ENCODE results near the gene STK33.

- TF ChIP-seq, protein P1, sequence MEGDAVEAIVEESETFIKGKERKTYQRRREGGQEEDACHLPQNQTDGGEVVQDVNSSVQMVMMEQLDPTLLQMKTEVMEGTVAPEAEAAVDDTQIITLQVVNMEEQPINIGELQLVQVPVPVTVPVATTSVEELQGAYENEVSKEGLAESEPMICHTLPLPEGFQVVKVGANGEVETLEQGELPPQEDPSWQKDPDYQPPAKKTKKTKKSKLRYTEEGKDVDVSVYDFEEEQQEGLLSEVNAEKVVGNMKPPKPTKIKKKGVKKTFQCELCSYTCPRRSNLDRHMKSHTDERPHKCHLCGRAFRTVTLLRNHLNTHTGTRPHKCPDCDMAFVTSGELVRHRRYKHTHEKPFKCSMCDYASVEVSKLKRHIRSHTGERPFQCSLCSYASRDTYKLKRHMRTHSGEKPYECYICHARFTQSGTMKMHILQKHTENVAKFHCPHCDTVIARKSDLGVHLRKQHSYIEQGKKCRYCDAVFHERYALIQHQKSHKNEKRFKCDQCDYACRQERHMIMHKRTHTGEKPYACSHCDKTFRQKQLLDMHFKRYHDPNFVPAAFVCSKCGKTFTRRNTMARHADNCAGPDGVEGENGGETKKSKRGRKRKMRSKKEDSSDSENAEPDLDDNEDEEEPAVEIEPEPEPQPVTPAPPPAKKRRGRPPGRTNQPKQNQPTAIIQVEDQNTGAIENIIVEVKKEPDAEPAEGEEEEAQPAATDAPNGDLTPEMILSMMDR (IDR thresholded peaks at IDR 0.05): no peak
- TF ChIP-seq POLR2A (IDR thresholded peaks at IDR 0.05): no peak
These were observed 26.3 kb downstream of the STK33 start for GRCh38 chr11:8567602-8568198.

Measured in adrenal gland (tissue), 5 donors.